Measurements from ENCODE around the gene TMC4. TPM values are rescaled to one million over a fixed set of nuclear protein-coding genes. Genes with fewer than 3 reads are reported as not detected.
A peak's percentile ranks its signal among the peaks of the same experiment; 100 is the strongest.

Gene TMC4
- total and polyA plus RNA-seq, 4 donors: 26.1 to 81.0 (median 33.9) TPM

- H3K9ac ChIP-seq (ENCODE audit: insufficient read depth in 1 of 2, low read length in 2 of 2): no peak overlapping the region
- H3K4me3 ChIP-seq: no peak overlapping the region
- WGBS, 2 donors: 92 to 94% methylated on average over 3 of the region's 3 CpGs
- H3K27me3 ChIP-seq (ENCODE audit: control insufficient read depth in 3 of 3, insufficient read depth in 3 of 3, low read length in 2 of 3): no peaks in the 10 kb centered on the region
- H3K27ac ChIP-seq (ENCODE audit: low read depth in 1 of 2, low read length in 1 of 2): no peak overlapping the region
- no peak for TF ChIP-seq CTCF (IDR thresholded peaks at IDR 0.05; ENCODE audit: control extremely low read depth, extremely low read depth)
- ATAC-seq (ENCODE audit: insufficient read depth, low FRiP score) (no peak), DNase-seq (no peak)
- peaks cover 11 to 52% (median 37%) of the 10 kb centered on the region in 4 donors for H3K36me3 ChIP-seq (ENCODE audit: control insufficient read depth in 4 of 4, insufficient read depth in 4 of 4, low read length in 4 of 4)
- peaks cover 0 to 25% (median 9%) of the 10 kb centered on the region in 5 donors for H3K4me1 ChIP-seq (ENCODE audit: control insufficient read depth in 5 of 5, insufficient read depth in 5 of 5, low read length in 5 of 5)
- H3K9me3 ChIP-seq (ENCODE audit: control insufficient read depth in 4 of 4, insufficient read depth in 3 of 4, low read length in 3 of 4): no peaks in the 10 kb centered on the region
Measured at GRCh38 chr19:54141356-54141755, 31.6 kb downstream of the TMC4 start.

GRCh38 chr19:54138489-54139256, 34.3 kb downstream of the TMC4 start:
- no peak for TF ChIP-seq CTCF (IDR thresholded peaks at IDR 0.05; ENCODE audit: control extremely low read depth, extremely low read depth)
- ATAC-seq (ENCODE audit: insufficient read depth, low FRiP score) (no peak), DNase-seq (no peak)
- Histone ChIP-seq H3K9ac (ENCODE audit: insufficient read depth in 1 of 2, low read length in 2 of 2) (peak overlapping the region; percentile 53 to 67), H3K9me3 (ENCODE audit: control insufficient read depth in 4 of 4, insufficient read depth in 3 of 4, low read length in 3 of 4) (no peaks in the 10 kb centered on the region), H3K27ac (ENCODE audit: low read depth in 1 of 2, low read length in 1 of 2) (peak overlapping the region in 1 of 2 donors; percentile 32), H3K4me3 (peak overlapping the region; percentile 90), H3K4me1 (ENCODE audit: control insufficient read depth in 5 of 5, insufficient read depth in 5 of 5, low read length in 5 of 5) (peaks cover 0 to 31% (median 16%) of the 10 kb centered on the region in 5 donors), H3K27me3 (ENCODE audit: control insufficient read depth in 3 of 3, insufficient read depth in 3 of 3, low read length in 2 of 3) (no peaks in the 10 kb centered on the region), H3K36me3 (ENCODE audit: control insufficient read depth in 4 of 4, insufficient read depth in 4 of 4, low read length in 4 of 4) (peaks cover 6 to 25% (median 17%) of the 10 kb centered on the region in 4 donors)
- WGBS, 2 donors: 28 to 42% methylated on average over 24 to 31 of the region's 31 CpGs

DNA sequence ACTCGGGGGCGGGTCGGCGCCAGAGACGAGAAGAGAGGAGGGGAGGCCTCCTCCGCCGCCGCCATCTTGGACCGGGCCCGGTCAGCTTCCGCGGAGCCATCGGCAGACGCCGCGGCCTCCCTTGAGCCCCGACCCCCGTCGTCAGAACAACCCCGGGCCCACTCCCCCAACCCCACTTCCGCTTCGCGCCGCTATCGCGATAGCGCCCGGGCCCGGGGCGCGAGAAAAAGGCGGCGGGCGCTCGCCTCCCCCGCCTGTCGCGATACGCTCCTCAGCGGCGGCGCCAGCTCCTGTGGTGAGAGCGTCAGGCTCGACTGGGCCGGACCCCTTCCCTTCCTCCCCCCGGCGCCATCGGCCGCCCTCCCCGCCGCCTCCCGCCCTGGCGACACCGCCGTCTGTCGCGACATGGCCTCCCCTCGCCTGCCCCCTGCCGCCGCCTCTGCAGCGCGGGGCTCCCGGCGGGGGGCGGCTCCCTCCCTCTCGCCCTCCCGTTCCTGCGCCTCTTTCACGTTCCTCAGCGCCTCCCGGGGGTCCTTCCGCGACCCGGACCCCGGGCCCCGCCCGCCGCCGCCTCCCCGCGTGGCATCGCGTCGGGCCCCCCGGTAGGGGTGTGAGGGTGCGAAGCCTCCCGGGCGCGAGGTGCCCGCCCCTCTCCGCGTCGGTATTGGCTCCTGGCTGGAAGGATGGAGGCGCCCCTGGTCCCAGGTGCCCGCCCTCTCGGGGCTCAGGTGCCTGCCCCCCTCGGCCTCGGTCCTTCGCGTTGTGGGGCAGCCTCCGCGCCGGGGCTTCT, 35.1 kb downstream of the TMC4 start, which contains the start of gene CNOT3:
CNOT3 (plus strand) TSS at position 64 of the 790 bp plus-strand sequence. CDS start 5,217 bp downstream, outside the sequence.
- no peak for ATAC-seq (ENCODE audit: insufficient read depth, low FRiP score)
- Histone ChIP-seq H3K27ac (ENCODE audit: low read depth in 1 of 2, low read length in 1 of 2) (peak within 1 kb of the TSS; percentile 84 to 87), H3K27me3 (ENCODE audit: control insufficient read depth in 3 of 3, insufficient read depth in 3 of 3, low read length in 2 of 3) (no peaks in the 10 kb centered on the region), H3K4me3 (peak within 1 kb of the TSS; percentile 90), H3K9me3 (ENCODE audit: control insufficient read depth in 4 of 4, insufficient read depth in 3 of 4, low read length in 3 of 4) (no peaks in the 10 kb centered on the region), H3K4me1 (ENCODE audit: control insufficient read depth in 5 of 5, insufficient read depth in 5 of 5, low read length in 5 of 5) (peaks cover 0 to 31% (median 16%) of the 10 kb centered on the region in 5 donors), H3K36me3 (ENCODE audit: control insufficient read depth in 4 of 4, insufficient read depth in 4 of 4, low read length in 4 of 4) (peaks cover under 1 to 17% (median 10%) of the 10 kb centered on the region in 4 donors), H3K9ac (ENCODE audit: insufficient read depth in 1 of 2, low read length in 2 of 2) (peak within 1 kb of the TSS; percentile 53 to 67)
- no peak for TF ChIP-seq CTCF (IDR thresholded peaks at IDR 0.05; ENCODE audit: control extremely low read depth, extremely low read depth)
- DNase-seq: no peak
- WGBS, 2 donors: 0 to 1% methylated on average over 73 to 103 of the region's 103 CpGs
